ENCODE measurements around the gene RRAGB.
A peak's percentile ranks its signal among the peaks of the same experiment; 100 is the strongest.
"Not testable (repeated sequence)": the region's sequence is repeated elsewhere in the genome, so short reads cannot be mapped to it uniquely, and the experiment has no call there.

Gene RRAGB

GRCh38 chrX:55717521-55718497, at the start of gene RRAGB:
Gene RRAGB, plus strand, starts transcription at chrX:55717749. Its CDS starts 579 bp downstream, at chrX:55718328.
- DNase-seq (ENCODE audit: low read depth), result peak; percentile 83

GRCh38 chrX:55668084-55668483, 49.5 kb upstream of the RRAGB start:
- no peak for DNase-seq (ENCODE audit: low read depth)

GRCh38 chrX:55688579-55688978, 29.0 kb upstream of the RRAGB start:
- not testable (repeated sequence) for DNase-seq (ENCODE audit: low read depth)

- DNase-seq (ENCODE audit: low read depth), result no peak
Observed at GRCh38 chrX:55695227-55696018, 22.1 kb upstream of the RRAGB start.

- no peak for DNase-seq (ENCODE audit: low read depth)
Observed at GRCh38 chrX:55697381-55697780, 20.2 kb upstream of the RRAGB start.

- DNase-seq (ENCODE audit: low read depth), result no peak
Observed at GRCh38 chrX:55702671-55703070, 14.9 kb upstream of the RRAGB start.

- DNase-seq (ENCODE audit: low read depth), result not testable (repeated sequence)
Observed at GRCh38 chrX:55703436-55703835, 14.1 kb upstream of the RRAGB start.

GRCh38 chrX:55705066-55705465, 12.5 kb upstream of the RRAGB start:
- not testable (repeated sequence) for DNase-seq (ENCODE audit: low read depth)

GRCh38 chrX:55709735-55710134, 7.8 kb upstream of the RRAGB start:
- no peak for DNase-seq (ENCODE audit: low read depth)

- DNase-seq (ENCODE audit: low read depth), result no peak
Observed at GRCh38 chrX:55710701-55711100, 6.8 kb upstream of the RRAGB start.

GRCh38 chrX:55713631-55714030, 3.9 kb upstream of the RRAGB start:
- no peak for DNase-seq (ENCODE audit: low read depth)

GRCh38 chrX:55714161-55714560, 3.4 kb upstream of the RRAGB start:
- no peak for DNase-seq (ENCODE audit: low read depth)

GRCh38 chrX:55715847-55716246, 1.7 kb upstream of the RRAGB start:
- no peak for DNase-seq (ENCODE audit: low read depth)

- DNase-seq (ENCODE audit: low read depth), result no peak
Observed at GRCh38 chrX:55716937-55717336, 612 bp upstream of the RRAGB start.

GRCh38 chrX:55731826-55732225, 14.3 kb downstream of the RRAGB start:
- no peak for DNase-seq (ENCODE audit: low read depth)

- DNase-seq (ENCODE audit: low read depth), result no peak
Observed at GRCh38 chrX:55738969-55739368, 21.4 kb downstream of the RRAGB start.

GRCh38 chrX:55742649-55743048, 25.1 kb downstream of the RRAGB start:
- no peak for DNase-seq (ENCODE audit: low read depth)

- not testable (repeated sequence) for DNase-seq (ENCODE audit: low read depth)
Observed at GRCh38 chrX:55748463-55748862, 30.9 kb downstream of the RRAGB start.

- no peak for DNase-seq (ENCODE audit: low read depth)
Observed at GRCh38 chrX:55750256-55750655, 32.7 kb downstream of the RRAGB start.

GRCh38 chrX:55754861-55755294, 37.3 kb downstream of the RRAGB start:
- no peak for DNase-seq (ENCODE audit: low read depth)

GRCh38 chrX:55758033-55758432, 40.5 kb downstream of the RRAGB start:
- DNase-seq (ENCODE audit: low read depth), result no peak

GRCh38 chrX:55759478-55759877, 41.9 kb downstream of the RRAGB start:
- DNase-seq (ENCODE audit: low read depth), result no peak

- no peak for DNase-seq (ENCODE audit: low read depth)
Observed at GRCh38 chrX:55767100-55767499, 49.6 kb downstream of the RRAGB start.
